Measurements from ENCODE around the gene RBM20.

The RBM20 gene

GRCh38 chr10:110822035-110822711 lies 178.0 kb downstream of the RBM20 start:
- no peak for TF ChIP-seq JUND (IDR thresholded peaks at IDR 0.05; ENCODE audit: low read depth)

DNA sequence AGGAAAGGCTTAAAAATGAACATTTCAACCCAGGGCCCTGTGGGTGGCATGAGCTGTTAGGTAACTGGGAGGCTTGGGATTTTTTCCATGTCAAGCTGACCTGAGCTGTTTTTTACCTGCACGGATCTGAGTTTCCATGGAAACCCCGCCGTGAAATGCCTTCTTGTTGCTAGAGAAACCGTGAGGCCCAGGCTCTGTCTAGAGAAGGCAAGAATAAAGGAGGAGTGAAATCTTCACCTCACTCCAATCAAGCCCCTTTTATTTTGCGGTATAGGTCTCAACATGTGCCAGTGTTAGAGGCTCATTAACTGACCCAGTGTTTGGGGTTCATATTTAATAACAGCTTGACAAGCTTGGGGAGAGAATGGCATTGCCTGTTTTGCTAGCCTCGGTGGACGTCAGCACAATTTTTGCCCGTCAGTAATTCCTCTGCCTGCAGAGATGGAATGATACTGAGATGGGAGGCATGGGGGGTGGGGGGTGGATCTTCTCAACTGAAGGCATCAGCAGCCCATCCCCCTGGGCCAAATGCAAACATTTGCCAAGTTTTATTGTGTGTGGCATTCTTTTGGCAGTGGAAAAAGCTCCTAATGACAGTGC lies 178.7 kb downstream of the RBM20 start:
- peak; percentile 13; the same call in 1 of the 2 replicates for TF ChIP-seq JUND (IDR thresholded peaks at IDR 0.05; ENCODE audit: low read depth)
- in situ Hi-C loops (cut with HindIII; ENCODE audit: low pct_unique_long_range_greater_than_20kb, low sequenced_read_pairs) = no loop called here
- peak in 1 of 2 experiments; percentile 96 for DNase-seq (ENCODE audit: low read depth in 1 of 2, low spot score in 1 of 2)

More at GRCh38 chr10:110822035-110822711, 178.0 kb downstream of the RBM20 start:
- no peak for DNase-seq (ENCODE audit: low read depth in 1 of 2, low spot score in 1 of 2)
- in situ Hi-C loops (cut with HindIII; ENCODE audit: low pct_unique_long_range_greater_than_20kb, low sequenced_read_pairs) = no loop called here

GRCh38 chr10:110824152-110824441 lies 180.0 kb downstream of the RBM20 start:
- DNase-seq (ENCODE audit: low read depth in 1 of 2, low spot score in 1 of 2) = peak in 1 of 2 experiments; percentile 60
- TF ChIP-seq JUND (IDR thresholded peaks at IDR 0.05; ENCODE audit: low read depth) = no peak
- in situ Hi-C loops (cut with HindIII; ENCODE audit: low pct_unique_long_range_greater_than_20kb, low sequenced_read_pairs) = no loop called here

DNA sequence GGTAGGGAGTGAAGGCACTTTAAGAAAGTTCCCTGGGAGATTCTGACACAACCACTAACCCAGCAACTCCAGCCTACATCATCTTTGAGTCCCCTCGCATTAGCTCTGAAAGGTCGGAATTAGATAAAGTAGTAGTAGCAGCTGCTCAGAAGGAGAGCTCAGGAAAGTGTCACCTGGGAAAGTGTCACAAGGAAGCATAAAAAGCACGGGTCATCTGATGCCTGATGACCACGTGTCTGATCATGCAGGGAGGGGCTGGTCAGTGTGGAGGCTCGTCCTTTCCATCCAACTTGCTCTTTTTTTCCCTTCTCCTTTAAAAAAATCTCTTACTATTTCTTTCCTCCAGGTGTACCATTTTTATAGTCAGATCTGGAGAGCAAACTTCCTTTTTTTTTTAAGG lies 180.5 kb downstream of the RBM20 start:
- in situ Hi-C loops (cut with HindIII; ENCODE audit: low pct_unique_long_range_greater_than_20kb, low sequenced_read_pairs) = no loop called here
- peak in 1 of 2 experiments; percentile 61 for DNase-seq (ENCODE audit: low read depth in 1 of 2, low spot score in 1 of 2)
- TF ChIP-seq JUND (IDR thresholded peaks at IDR 0.05; ENCODE audit: low read depth) = no peak

- in situ Hi-C loops (cut with HindIII; ENCODE audit: low pct_unique_long_range_greater_than_20kb, low sequenced_read_pairs) = no loop called here
- no peak for DNase-seq (ENCODE audit: low read depth in 1 of 2, low spot score in 1 of 2)
- no peak for TF ChIP-seq JUND (IDR thresholded peaks at IDR 0.05; ENCODE audit: low read depth)
These were observed 181.4 kb downstream of the RBM20 start for GRCh38 chr10:110825508-110825907.

DNA sequence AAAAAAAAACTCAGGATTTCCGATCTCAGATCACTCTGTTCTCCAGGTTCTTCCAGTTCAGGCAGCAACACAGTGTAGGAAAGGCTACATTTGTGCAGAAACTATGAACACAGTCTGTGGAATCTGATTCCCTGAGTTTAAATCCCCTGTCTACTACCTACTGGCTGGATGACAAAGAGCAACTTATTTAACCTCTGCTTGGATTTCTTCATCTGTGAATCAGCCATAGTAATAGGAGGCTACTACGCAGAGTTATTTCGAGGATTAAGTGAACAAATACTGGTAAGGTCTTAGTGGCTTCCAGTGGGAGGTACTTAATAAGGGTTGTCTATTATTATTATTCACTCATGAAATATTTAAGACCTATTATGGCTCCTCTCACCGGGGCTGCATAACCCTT lies 183.3 kb downstream of the RBM20 start:
- no peak for DNase-seq (ENCODE audit: low read depth in 1 of 2, low spot score in 1 of 2)
- in situ Hi-C loops (cut with HindIII; ENCODE audit: low pct_unique_long_range_greater_than_20kb, low sequenced_read_pairs) = no loop called here
- no peak for TF ChIP-seq JUND (IDR thresholded peaks at IDR 0.05; ENCODE audit: low read depth)

GRCh38 chr10:110827875-110828274 lies 183.7 kb downstream of the RBM20 start:
- in situ Hi-C loops (cut with HindIII; ENCODE audit: low pct_unique_long_range_greater_than_20kb, low sequenced_read_pairs) = no loop called here
- no peak for TF ChIP-seq JUND (IDR thresholded peaks at IDR 0.05; ENCODE audit: low read depth)
- no peak for DNase-seq (ENCODE audit: low read depth in 1 of 2, low spot score in 1 of 2)

- in situ Hi-C loops (cut with HindIII; ENCODE audit: low pct_unique_long_range_greater_than_20kb, low sequenced_read_pairs) = no loop called here
- TF ChIP-seq JUND (IDR thresholded peaks at IDR 0.05; ENCODE audit: low read depth) = no peak
These were observed 184.4 kb downstream of the RBM20 start for GRCh38 chr10:110828525-110828924.

DNA sequence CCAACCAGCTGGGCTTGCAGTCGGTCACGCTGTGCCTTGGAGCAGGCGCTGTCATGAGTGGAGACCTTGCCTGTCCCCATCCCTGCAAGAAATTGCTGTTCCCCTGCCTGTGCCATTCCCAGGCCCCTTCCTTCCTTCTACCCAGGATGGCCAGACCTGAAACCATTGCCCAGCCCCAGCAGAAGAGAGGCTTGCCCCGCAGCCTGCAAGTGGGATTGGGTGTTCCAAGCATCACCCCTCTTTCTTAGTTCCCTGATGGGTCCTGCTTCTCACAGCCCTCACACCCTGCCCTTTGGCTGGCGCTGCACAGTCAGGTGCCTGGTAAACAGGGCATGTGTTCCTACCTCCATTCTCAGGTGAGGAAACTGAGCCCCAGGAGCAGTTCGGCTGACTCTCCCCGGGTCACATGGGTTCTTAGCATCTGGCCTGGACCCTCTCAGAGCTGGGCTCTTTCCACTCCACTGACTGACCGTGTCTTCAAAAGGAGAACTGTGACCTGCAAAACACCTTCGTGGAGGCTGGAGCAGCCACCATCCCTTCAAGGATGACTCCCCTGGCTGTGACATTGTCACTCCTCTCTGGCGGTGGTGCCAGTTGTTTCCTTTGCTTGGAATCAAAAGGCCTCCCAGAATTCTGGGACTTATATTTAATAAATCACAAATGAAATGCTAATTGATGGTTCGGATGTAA lies 185.7 kb downstream of the RBM20 start:
- in situ Hi-C loops (cut with HindIII; ENCODE audit: low pct_unique_long_range_greater_than_20kb, low sequenced_read_pairs) = no loop called here
- TF ChIP-seq JUND (IDR thresholded peaks at IDR 0.05; ENCODE audit: low read depth) = no peak
- no peak for DNase-seq (ENCODE audit: low read depth in 1 of 2, low spot score in 1 of 2)

More at GRCh38 chr10:110828525-110828924, 184.4 kb downstream of the RBM20 start:
- DNase-seq (ENCODE audit: low read depth in 1 of 2, low spot score in 1 of 2) = no peak

GRCh38 chr10:110833234-110833940 lies 189.3 kb downstream of the RBM20 start:
- TF ChIP-seq JUND (IDR thresholded peaks at IDR 0.05; ENCODE audit: low read depth) = no peak
- in situ Hi-C loops (cut with HindIII; ENCODE audit: low pct_unique_long_range_greater_than_20kb, low sequenced_read_pairs) = no loop called here

DNA sequence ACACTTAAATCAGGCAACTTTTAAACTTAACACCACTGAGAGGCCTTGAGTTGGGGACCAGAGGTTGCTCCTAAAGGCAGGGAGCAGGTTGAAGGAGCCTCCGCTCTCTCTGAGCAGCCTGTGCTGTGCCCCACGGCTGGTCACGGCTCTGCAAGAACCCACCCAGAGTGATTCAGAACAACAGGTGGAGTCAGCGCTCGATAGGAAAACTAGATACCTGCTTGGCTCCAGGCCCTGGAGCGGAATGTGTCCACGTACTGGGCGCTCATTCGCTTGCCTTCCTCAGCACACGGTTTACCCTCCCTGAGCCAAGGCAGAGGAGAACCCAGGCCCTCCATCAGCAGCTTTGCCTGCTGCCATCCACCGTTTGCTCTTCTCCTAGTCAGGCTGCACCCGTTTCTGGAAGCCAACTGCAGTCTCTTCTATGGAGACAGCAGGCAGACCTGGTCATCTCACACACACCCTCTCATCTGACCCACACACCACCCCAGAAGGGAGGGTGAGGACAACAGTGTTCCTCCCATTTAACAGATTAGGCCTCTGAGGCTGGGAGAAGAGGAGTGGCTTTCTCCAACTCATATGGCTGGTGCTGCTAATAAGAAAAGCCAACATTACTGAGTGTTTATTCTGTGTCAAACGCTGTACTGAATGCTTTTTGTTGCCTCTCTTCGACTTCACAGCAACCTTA lies 189.9 kb downstream of the RBM20 start:
- DNase-seq (ENCODE audit: low read depth in 1 of 2, low spot score in 1 of 2) = no peak
- in situ Hi-C loops (cut with HindIII; ENCODE audit: low pct_unique_long_range_greater_than_20kb, low sequenced_read_pairs) = no loop called here
- TF ChIP-seq JUND (IDR thresholded peaks at IDR 0.05; ENCODE audit: low read depth) = no peak

More at GRCh38 chr10:110833234-110833940, 189.3 kb downstream of the RBM20 start:
- no peak for DNase-seq (ENCODE audit: low read depth in 1 of 2, low spot score in 1 of 2)

DNA sequence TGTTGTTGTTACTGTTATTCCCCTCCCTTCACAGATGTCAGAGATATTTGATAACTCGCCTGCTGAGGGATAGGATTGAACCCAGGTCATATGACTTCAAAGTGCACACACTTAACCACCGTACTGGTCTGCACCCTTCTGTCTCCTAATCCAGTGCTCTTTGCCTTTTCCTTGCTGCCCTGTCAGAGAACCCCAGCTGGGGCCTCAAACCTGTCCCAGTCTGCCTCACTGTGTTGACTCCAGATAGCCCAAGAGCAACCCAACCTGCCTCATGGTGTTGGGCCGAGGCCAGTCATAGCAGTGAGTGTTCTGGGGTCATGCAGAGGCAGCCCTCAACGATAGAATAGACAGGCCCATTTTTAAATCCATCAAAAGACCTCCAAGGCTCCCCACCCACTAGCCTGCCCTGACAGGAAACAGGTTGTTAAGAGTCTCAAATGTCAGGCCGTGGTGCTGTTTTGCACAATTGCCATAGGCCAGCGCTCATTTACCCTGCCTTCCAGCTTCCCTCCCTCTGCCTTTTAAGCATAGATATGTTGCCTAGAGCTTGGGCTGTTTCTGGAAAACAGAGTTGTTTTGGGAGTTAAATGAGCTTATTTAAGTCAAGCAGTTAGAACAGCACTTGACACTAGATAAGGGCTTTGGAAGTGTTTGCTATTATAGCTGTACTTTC lies 190.6 kb downstream of the RBM20 start:
- no peak for DNase-seq (ENCODE audit: low read depth in 1 of 2, low spot score in 1 of 2)
- in situ Hi-C loops (cut with HindIII; ENCODE audit: low pct_unique_long_range_greater_than_20kb, low sequenced_read_pairs) = no loop called here
- no peak for TF ChIP-seq JUND (IDR thresholded peaks at IDR 0.05; ENCODE audit: low read depth)
